Measurements from ENCODE around the gene PNLDC1.

GRCh38 chr6:159753081-159753872, 46.8 kb upstream of the PNLDC1 start:
- TF ChIP-seq CTCF (IDR thresholded peaks at IDR 0.05) (no peak), POLR2A (IDR thresholded peaks at IDR 0.05) (no peak)

Data from heart left ventricle (tissue), 13 donors.